Measurements from ENCODE around the gene THOC7.

THOC7 gene

DNA sequence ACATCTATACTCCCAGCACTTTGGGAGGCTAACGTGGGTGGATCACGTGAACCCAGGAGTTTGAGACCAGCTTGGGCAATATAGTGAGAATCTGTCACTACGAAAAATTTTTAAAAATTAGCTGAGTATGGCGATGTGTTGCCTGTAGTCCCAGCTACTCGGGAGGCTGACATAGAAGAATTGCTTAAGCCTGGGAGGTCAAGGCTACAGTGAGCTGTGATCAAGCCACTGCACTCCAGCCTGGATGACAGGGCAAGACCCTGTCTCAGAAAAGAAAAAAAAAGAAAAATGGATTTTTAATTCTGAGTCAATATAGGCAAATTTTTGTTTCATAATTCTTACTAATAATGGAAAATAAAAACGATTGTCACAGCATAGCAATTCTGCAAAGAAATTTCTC is 31.2 kb downstream of the THOC7 start:
- DNase-seq = no peak

DNA sequence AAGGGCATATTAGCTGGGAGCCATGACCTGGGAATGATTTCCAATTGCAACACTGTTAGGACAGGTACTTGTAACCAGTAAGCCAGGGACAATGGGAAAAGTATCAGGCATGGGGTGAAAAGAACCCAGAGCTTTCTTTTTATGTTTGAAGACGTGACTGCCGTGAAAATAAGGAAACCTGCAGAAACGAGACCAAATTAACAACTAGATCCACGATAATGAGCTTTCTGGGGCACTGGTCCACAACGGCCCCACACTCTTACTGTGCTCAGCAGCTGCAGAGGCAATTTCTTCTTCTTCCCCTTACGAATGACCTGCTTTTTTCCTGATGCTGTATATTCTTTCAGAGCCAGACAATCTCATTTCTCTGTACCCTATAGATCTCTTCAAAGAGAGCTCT is 33.1 kb downstream of the THOC7 start:
- DNase-seq = no peak

DNA sequence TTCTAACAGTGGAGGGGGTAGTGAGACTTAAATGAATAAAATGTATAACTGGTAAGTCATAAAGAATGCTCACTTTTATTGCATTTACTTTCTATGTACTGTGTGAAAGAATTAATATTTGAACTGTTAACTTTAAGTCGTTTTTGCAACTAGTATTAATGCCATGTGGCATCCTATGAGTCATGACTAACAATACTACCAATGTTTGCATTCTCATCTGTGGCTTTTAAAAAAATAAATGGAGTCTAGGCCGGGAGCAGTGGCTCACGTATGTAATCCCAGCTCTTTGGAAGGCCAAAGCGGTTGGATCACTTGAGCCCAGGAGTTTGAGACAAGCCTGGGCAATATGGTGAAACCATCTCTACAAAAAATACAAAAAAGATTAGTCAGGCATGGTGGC is 39.3 kb downstream of the THOC7 start:
- no peak for DNase-seq

DNA sequence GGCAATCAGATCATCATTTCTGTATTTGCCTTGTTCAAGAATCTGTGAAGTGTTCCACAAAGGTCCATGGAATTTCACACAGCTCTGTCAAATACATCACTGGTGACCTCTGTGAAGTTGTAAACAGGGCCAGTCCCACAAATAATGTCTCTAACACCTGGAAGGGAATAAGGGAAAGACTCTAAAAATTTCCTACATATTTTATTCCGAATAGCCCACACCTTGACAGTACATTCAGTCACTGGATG is 44.5 kb downstream of the THOC7 start, which contains the start of gene C3orf49:
Gene C3orf49 (plus strand): TSS at position 149 of the 248 bp plus-strand sequence. CDS start 173 bp downstream, outside the sequence.
- DNase-seq = no peak

DNA sequence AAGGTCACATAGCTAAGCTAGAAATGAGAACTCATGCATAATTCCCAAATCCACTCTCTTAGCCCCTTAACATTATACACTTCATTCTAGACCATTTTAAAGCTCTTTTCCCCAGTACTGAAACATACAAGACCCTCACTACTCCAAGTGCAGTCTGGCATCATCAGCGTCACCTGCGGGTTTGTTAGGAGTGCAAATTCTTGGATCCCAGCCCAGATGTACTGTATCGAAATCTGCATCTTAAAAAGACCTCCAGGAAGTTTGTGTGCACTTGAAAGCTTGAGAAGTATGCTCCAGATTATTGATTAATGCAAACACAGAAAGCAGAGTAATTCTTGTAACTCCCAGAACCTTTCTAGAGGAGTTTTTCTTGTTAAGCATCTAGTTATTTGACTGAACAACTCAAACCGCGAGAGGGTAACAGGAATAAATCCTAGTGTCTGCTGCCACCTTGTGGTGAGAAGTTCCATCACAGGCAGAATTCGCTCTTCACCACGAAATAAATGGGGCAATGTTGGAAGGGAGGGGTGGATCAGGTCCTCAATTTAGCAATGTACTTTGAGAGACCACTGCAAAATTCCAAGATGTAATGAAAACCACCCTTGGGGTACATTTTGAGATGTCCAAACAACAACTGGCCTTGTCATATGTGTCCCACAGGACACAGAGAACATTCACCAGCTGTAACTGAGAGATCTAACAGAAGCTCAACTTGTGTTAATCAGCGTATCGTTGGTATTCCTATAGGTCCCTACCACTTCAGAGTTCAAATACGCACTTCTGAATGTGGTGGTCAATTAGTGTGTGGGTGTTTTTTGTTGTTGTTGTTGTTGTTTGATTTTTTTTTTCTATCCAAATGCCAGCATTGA is 45.1 kb downstream of the THOC7 start:
- peak; percentile 58 for DNase-seq

DNA sequence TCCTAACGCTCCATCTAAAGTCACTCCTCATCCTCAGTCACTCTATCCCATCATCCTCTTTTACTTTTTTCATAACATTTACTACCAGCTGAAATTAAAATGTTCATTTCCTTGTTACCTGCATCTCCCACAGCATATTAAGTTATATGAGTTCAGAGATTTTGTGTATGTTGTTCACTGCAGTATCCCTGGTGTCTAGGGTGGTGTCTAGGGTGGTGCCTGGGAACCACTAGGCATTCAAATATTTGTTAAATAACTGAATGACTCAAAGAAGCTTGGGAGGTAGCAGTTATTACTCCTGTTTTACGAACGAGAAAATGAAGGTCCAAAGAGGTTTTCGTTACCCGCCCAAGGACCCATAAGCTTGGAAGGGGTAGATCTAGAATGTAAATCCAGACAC is 46.4 kb downstream of the THOC7 start:
- no peak for DNase-seq

DNA sequence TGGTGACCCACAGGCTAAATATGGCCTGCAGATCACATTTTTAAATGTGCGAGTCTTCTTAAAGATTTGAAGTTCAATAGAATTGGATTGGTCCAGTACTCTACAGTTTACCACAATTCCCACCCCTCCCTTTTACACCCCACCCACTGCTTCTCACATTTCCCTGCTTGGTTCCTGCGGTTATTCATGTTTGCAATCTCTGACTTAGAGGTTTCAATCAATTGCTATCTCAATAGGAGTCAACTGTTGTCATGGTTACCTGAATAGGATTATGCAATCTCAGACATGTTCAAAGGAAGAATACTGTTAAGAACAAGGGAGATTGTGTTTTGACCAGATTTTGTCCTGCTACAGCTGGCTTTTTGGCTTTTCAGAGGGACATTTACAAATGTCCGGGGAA is 49.4 kb downstream of the THOC7 start:
- DNase-seq = no peak

DNA sequence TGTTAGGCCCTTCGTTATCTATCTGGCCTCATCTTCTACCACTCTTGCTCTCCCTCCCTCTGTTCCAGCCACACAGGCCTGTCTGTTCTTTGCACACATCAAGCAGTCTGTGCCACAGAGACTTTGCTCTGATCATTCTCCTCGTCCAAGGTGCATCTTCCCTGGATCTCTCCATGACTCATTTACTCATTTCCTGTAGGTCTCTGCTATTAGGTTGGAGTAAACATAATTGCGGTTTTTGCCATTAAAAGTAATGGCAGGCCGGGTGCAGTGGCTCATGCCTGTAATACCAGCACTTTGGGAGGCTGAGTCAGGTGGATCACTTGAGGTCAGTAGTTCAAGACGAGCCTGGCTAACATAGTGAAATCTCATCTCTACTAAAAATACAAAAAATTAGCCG is 54.0 kb downstream of the THOC7 start:
- no peak for DNase-seq

DNA sequence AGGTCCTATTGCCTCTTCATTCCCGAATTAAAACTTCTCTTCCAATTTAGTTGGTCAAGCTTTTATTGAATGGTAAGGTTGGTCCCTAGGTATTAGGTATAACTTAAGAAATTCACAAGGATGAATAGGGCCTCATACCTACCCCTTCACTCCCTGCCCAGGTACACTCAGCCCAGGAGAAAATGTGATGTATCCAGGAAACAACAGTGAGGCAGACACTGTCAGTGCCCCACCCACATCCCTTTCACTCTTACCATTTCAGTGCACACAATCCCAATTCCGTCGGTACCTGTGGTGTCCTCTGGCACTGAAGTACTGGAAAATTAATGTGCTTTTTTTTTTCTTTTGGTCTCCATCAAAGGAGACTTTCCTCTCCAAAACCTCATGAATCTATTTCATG is 55.0 kb downstream of the THOC7 start:
- DNase-seq = no peak

DNA sequence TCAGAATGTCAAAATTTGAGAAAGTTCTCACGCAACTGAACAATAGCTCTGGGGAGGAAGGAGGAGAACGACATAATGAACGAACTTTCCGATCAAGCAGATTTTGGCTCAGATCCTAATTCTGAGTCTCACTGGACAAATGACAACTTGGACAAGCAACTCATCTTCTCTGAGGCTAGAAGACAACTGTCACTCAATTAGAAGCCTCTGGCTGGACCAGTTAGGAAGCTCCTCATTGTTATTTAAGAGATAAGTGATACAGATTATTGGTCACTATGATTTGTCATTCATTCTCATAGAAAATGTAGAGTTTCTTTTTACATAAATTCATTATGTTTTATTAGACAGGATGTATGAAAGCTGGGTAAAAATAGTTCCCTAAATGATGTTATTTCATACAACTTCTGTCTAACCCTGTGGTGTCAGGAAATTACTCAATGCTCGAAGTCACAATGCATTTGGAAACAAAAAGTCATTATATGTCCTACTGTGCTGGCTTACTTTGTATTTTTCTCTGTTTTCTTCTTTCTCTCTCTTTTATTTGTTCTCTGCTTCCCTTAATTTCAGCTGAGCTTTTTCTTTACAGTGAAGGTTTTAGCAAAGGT is 55.5 kb downstream of the THOC7 start:
- no peak for DNase-seq

DNA sequence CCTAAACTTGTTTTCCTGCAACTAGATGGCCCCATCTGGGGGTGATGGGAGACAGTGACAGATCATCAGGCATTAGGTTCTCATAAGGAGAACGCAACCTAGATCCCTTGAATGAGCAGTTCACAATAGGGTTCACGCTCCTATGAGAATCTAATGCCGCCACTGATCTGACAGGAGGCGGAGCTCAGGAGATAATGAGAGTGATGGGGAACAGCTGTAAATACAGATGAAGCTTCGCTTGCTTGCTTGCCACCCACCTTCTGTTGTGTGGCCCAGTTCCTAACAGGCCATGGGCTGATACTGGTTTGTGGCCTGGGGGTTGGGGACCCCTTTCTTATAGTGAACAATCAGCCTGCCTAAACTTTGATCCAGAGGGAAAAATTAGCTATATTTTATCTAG is 59.7 kb downstream of the THOC7 start:
- no peak for DNase-seq

DNA sequence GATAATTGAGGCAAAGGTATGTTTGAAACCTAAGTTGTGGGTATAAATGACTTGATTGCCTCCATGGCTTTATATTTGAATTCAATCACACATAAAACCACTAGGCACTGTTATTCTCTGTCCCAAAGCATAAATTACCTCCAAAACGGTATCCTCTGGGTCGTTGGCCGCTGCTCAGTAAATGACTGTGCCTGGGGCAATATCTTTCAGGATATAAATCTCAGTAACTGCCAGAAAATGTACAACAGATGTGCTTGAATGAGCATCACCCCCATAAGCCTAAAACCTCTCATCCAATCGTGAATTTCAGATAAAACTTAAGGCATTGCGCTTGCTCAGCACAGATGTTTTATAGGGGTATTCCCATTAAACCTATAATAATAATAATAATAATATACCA is 63.5 kb downstream of the THOC7 start:
- DNase-seq = no peak

DNA sequence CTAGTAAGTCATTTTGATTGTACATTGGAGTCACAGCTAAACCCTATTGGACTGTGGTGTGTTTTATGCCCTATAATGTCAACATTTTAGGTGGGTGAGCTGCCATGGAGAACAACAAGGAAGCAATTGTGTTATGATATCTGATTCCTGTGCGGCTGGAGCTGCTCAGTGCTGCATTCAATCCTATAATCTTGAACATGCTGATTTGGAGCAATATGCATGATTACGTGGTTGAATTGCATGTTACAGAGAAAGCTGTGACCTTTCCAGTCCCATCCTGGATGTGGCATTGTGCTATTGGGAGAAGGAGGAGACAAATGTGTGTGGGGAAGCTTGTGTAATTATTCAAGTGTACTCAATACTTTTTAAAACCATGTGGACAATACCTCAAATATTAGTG is 64.7 kb downstream of the THOC7 start:
- DNase-seq = no peak

DNA sequence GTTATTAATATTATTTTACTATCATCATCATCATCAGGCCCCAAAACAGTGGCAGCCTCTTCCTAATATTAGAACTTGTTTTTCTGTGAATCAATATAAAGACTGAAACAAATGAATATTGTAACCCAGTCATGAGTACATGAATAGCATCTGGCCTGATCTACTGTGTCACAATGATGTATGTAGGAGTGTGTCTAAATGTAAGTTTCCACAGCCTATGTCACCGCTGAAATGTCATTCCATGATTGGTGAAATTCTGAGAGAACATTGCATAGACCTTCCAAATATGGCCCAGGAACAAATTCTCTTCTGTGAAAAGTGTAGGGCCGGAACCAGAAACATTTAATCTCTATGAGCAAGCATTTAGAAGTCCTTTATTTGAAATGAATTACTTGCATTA is 65.1 kb downstream of the THOC7 start:
- DNase-seq = no peak

DNA sequence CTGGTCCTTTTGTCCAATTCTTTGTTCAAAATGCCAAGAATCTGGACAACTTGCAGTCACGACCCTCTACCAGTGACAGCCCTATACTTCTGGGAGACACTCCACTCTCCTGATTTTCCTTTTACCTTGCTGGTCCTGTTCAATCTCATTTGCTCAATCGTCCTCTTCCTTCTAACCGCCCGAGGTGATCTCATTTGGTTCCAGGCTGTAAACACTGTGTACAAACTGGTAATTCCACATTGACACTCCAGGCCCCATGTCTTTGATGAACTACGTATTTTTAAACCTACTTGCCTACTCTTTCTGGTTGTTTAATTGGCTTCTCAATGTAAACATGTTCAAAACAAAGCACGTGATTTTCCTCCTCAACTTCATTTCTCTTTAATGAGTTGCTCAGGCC is 68.2 kb downstream of the THOC7 start:
- DNase-seq = no peak

DNA sequence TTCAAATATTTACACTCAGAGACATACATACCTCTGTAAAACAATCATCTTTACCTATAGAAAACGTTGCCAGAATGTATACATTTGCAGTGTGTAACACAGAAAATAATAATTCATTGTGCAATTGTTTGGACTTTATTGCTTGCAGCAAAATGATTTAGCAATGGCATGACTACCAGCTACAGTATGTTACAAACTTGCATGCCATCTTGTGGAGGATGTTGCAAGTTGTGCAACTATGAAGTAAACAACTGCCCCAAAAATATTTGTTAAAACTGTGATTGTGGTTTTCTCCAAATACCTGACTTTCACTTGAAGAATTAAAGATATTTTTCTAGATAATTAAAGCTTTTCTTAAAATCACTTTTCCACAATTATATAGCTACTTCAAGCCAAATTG is 71.6 kb downstream of the THOC7 start:
- no peak for DNase-seq
